ENCODE measurements around the gene ARMC7.

The ARMC7 gene

DNA sequence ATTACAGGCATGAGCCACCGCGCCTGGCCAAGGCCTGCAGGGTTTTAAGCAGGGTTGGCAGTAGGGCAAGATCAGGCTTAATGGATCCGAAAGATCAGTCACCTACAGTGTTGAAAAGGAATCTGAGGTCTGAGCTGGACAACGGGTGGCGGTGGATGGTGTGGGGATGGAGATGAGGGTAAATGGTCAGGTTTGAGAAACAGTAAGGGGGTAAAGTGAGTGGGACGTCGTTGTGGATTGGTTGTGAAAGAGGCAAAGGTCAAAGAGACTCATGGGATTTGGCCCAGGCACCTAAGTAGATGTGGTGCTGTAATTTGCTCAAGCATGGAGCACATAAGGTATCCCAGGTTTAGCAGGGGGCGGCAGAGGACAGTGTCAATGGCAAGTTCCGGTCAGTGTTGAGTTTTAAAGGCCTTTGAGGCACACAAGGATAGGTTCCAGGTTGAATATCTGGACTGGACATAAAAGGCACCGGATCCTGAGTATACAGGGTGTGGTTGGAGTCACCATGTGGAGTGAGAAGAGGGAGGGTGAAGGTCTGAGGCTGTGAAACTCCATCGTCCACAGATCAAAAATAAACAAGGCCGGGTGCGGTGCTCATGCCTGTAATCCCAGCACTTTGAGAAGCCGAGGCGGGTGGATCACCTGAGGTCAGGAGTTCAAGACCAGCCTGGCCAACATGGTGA is 23.1 kb upstream of the ARMC7 start:
- H3K4me3 ChIP-seq (ENCODE audit: control insufficient read depth, low read depth, low read length), result no peak overlapping the region
- TF ChIP-seq, protein P1, sequence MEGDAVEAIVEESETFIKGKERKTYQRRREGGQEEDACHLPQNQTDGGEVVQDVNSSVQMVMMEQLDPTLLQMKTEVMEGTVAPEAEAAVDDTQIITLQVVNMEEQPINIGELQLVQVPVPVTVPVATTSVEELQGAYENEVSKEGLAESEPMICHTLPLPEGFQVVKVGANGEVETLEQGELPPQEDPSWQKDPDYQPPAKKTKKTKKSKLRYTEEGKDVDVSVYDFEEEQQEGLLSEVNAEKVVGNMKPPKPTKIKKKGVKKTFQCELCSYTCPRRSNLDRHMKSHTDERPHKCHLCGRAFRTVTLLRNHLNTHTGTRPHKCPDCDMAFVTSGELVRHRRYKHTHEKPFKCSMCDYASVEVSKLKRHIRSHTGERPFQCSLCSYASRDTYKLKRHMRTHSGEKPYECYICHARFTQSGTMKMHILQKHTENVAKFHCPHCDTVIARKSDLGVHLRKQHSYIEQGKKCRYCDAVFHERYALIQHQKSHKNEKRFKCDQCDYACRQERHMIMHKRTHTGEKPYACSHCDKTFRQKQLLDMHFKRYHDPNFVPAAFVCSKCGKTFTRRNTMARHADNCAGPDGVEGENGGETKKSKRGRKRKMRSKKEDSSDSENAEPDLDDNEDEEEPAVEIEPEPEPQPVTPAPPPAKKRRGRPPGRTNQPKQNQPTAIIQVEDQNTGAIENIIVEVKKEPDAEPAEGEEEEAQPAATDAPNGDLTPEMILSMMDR (IDR thresholded peaks at IDR 0.05; ENCODE audit: control insufficient read depth, insufficient read depth, low read depth, low read length, missing control alignments), result no peak
- DNase-seq (ENCODE audit: low read depth), result no peak

DNA sequence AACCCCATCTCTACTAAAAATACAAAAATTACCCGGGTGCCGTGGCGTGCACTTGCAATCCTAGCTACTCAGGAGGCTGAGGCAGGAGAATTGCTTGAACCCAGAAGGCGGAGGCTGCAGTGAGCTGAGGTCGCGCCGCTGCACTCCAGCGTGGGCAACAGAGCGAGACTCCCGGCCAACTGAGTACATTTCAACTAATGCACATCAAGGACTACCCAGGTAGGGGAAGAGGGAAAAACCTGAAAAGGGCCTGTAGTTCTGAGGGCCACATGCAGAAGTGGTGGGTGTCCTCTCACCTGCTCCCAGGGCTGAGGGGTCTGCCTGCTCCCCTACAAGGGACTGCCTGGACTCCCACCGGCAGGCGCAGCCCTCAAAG is 22.6 kb upstream of the ARMC7 start:
- no peak for DNase-seq (ENCODE audit: low read depth)
- H3K4me3 ChIP-seq (ENCODE audit: control insufficient read depth, low read depth, low read length), result peak overlapping the region; percentile 65
- TF ChIP-seq, protein P1 (IDR thresholded peaks at IDR 0.05; ENCODE audit: control insufficient read depth, insufficient read depth, low read depth, low read length, missing control alignments), result no peak

DNA sequence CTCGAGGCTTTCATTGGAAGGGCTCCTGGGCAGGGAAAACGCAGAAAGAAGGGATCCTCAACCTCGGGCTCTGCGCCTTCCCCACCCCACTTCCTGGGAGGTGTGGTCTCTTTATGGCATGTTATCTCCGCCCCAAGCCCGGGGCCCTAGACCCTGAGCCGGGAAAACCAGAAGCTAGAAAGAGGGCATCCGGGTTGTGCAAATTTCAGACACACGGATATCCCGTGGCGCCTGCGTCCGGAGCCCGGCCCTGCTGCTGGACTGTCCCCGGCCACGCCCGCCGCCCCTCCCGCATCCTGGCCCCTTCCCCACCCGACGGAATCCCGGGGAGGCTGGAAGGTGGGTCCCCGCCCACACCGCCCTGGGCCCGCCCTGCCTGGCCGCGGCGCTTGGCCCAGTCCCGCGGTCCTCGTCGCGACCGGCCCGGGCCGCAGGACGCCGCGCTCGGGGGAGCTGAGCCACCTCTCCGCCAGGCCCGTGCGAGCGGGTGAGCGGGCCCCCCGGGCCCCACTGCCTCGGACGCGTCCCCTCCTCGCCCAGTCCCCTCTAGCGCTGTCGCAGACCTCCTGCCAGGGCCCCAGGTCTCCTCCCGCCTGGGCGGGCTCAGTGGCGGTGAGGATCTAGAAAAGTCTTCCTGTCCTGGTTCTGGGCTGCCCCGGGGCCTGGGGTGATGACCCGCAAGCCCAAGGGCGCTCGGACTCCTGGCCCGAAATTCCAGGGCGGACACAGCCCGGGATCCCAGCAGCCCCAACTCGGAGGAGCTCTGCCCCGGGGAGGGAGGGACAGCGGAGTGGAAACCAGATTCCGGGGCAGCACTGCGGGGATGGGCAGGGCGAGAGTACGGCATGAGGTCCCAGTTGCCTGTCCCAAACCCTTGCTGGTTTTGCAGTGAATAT is 22.0 kb upstream of the ARMC7 start, which contains the start of gene SLC16A5:
Gene SLC16A5, plus strand, starts transcription at position 397 of the 896 bp plus-strand sequence. CDS start 5,683 bp downstream, outside the sequence.
- TF ChIP-seq, protein P1 (IDR thresholded peaks at IDR 0.05; ENCODE audit: control insufficient read depth, insufficient read depth, low read depth, low read length, missing control alignments), result no peak
- peak within 1 kb of the TSS; percentile 65 for H3K4me3 ChIP-seq (ENCODE audit: control insufficient read depth, low read depth, low read length)
- DNase-seq (ENCODE audit: low read depth), result no peak

DNA sequence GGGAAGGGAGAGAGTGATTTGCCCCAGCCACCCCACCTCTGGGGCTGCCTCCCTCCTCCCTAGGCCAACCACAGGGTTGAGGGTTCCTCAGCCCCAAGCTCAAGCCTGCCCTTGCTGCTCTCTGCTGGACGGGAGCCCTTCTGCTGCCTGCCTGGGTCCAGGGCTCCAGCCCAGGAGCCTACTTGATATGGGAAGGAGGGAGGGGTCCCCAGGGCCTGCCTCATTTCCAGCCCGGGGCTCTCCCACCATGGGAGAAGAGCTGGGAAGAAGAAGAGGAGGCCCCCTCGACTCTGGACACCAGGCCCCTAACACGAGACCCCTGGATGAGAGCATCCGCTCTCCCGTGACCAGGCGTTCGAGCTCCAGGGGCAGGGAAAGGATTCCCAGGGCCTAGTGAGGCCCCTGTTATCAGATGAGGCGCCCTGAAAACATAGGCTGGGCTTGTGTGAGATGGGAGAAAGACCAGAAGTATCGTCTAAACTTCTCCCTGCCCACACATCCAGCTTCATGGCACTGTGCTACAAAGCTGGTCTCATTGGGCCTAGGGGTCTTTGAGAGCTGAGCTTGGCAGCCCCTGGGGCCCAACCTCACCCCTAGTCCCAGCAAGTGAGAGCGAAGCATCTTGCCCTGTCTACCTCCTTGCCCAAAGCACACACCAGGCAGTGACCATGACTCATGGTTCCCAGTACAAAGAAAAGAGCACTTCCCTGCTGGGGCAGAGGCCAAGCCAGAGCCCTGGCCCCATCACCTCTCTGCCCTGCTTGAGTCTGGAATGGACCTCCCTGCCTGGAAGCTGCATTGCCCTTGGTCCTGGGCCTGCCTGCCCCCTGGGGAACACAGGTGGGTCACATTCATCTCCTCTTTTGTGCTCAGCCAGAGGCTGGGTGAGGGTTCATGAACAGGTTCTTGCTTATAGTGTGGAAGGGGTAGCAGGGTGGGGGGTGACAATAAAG is 21.0 kb upstream of the ARMC7 start:
- no peak for DNase-seq (ENCODE audit: low read depth)
- H3K4me3 ChIP-seq (ENCODE audit: control insufficient read depth, low read depth, low read length), result peak overlapping the region; percentile 65
- TF ChIP-seq, protein P1 (IDR thresholded peaks at IDR 0.05; ENCODE audit: control insufficient read depth, insufficient read depth, low read depth, low read length, missing control alignments), result no peak

DNA sequence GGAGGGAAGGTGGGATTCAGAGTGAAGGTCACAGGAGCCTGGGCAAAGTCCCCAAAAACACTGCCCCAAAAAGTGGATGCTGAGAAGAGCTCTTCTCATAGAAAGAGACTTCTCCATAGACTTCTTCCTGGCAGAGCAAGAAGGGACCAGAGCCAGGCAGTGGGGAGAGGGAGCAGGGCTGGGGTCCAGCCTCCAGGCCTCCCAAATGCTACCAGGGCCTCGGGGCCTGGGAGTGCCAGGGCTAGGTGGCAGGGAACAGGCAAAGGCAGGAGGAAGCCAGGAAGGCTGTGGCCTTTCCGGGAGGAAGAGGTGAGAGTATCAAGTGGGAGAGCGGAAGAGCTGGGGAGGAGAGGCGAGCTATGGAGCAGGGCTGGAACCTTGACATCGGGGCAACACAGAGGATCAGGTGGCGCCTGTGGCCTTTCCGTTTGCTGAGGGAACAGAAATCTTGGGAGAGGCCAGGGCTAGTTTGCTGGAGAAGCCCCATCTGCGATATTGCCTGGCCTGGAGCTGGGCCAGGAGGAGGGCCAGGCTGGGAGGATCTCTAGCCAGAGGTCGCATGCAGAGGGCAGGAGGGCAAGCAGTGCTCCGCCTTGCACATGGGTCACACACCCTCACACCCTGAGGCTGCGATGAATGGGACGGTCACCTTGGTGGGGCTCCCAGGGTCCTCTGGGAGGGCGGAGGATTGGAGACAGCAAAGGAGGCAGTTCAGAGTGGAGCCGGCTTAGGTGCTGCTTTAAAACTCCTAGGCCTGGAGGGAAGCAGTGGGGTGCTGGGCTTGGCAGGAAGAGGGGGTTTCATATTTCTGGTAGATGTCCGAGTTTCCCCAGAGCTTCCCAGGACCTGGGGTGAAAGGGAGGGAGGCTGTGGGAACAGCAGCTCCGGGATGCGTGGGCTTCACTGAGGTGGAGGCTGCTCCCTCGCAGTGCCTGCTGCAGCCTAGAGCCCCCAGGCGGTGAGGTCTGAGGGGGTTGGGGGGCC is 18.6 kb upstream of the ARMC7 start:
- H3K4me3 ChIP-seq (ENCODE audit: control insufficient read depth, low read depth, low read length), result no peak overlapping the region
- TF ChIP-seq, protein P1 (IDR thresholded peaks at IDR 0.05; ENCODE audit: control insufficient read depth, insufficient read depth, low read depth, low read length, missing control alignments), result no peak

More for the DNA sequence above, 18.6 kb upstream of the ARMC7 start:
- no peak for DNase-seq (ENCODE audit: low read depth)

All from AG09309 (cell line).